ENCODE measurements around the gene ABHD18. TPM values are rescaled to one million over a fixed set of nuclear protein-coding genes. Genes with fewer than 3 reads are reported as not detected.
A peak's percentile ranks its signal among the peaks of the same experiment; 100 is the strongest.
"Not testable (repeated sequence)": the region's sequence is repeated elsewhere in the genome, so short reads cannot be mapped to it uniquely, and the experiment has no call there.

ABHD18 gene
- total RNA-seq, 2 experiments from 2014 or later = 22.2 to 22.6 TPM

DNA sequence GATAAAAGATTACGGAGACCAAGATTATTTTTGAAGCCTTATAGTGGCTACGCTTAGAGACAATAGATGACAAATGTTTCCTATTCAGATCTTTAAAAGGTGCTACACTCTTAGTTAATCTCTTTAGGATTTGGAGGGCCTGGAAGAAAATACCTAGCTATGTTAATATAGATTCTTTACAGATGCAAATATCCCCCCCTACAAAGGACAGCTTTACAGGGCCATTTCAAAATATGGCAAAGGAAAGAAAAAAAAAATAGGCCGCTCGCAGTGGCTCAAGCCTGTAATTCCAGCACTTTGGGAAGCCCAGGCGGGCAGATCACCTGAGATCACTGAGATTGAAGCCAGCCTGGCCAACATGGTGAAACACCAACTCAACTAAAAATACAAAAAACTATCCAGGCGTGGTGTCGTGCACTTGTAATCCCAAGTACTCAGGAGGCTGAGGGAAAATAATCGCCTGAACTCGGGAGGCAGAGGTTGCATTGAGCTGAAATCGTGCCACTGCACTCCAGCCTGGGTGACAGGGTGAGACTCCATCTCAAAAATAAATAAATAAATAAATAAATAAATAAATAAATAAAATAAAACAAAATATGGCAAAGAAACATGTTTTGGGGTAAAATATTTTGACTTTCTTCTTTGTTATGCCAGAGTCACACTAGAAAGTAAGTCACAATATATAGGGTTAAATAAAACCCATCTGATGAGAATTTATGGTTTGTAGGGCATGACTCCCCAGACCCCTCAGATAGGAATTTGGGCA lies 90.4 kb downstream of the ABHD18 start:
- H3K4me1 Mint-ChIP-seq (ENCODE audit: low read depth); H3K27me3 Mint-ChIP-seq; H3K36me3 Mint-ChIP-seq (ENCODE audit: low read depth); POLR2A ChIA-PET; ATAC-seq; H3K27ac Mint-ChIP-seq; H3K9me3 Mint-ChIP-seq; CTCF ChIA-PET; DNase-seq; H3K4me3 Mint-ChIP-seq; intact Hi-C loops (cut with micrococcal nuclease): not testable (repeated sequence)

DNA sequence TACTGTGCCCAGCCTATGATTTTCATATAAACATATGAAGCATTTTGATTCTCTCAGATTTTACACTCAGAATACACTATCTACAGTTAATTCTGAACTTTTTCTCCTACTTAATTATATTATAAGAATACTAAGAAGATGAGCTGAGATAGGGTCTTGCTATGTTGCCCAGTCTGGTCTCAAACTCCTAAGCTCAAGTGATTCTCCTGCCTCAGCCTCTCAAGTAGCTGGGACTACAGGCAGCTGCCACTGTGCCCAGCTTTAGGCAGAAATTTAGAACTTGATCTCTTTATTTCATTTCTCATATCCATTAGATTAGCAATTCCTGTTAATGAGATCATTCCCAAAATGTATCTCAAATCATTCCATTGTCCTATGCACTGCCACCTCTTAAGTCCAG lies 91.2 kb downstream of the ABHD18 start:
- no peaks in the 10 kb centered on the region for H3K9me3 Mint-ChIP-seq
- no peaks in the 10 kb centered on the region for H3K27me3 Mint-ChIP-seq
- ATAC-seq (no peak), DNase-seq (no peak)
- TF ChIP-seq, protein P1, sequence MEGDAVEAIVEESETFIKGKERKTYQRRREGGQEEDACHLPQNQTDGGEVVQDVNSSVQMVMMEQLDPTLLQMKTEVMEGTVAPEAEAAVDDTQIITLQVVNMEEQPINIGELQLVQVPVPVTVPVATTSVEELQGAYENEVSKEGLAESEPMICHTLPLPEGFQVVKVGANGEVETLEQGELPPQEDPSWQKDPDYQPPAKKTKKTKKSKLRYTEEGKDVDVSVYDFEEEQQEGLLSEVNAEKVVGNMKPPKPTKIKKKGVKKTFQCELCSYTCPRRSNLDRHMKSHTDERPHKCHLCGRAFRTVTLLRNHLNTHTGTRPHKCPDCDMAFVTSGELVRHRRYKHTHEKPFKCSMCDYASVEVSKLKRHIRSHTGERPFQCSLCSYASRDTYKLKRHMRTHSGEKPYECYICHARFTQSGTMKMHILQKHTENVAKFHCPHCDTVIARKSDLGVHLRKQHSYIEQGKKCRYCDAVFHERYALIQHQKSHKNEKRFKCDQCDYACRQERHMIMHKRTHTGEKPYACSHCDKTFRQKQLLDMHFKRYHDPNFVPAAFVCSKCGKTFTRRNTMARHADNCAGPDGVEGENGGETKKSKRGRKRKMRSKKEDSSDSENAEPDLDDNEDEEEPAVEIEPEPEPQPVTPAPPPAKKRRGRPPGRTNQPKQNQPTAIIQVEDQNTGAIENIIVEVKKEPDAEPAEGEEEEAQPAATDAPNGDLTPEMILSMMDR (IDR thresholded peaks at IDR 0.05) = no peak
- CTCF ChIA-PET = no interaction called here
- no peaks in the 10 kb centered on the region for H3K36me3 Mint-ChIP-seq (ENCODE audit: low read depth)
- POLR2A ChIA-PET = no interaction called here
- H3K4me1 Mint-ChIP-seq (ENCODE audit: low read depth) = peaks cover 3% of the 10 kb centered on the region
- intact Hi-C loops (cut with micrococcal nuclease) = no loop called here
- H3K27ac Mint-ChIP-seq = no peak overlapping the region
- H3K4me3 Mint-ChIP-seq = no peak overlapping the region

DNA sequence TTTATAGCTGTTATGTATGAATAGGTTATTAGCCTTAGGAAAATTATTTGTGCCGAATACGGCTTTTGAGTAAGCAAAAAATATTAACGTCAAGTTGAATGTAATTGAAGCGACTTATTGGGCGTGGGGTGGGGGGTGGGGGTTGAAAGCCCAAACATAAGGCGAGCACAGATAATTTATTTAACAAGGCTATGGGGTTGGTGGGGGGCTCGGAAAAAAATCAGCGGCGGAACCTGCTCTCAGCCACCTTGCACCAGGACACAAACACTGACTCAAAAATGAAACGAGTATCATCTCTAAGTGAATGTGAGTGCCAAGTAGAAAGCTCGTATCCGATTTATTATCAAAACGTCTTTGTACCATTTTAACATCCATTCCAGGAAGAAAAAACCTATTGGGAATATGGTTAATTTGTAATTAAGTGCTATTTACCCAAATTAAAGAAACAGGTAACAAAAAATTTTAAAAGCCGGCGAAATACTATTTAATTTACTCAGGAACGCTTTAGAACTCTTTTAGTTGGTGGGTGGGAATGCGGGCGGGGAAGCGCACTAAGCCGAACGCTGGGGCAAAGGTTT lies 95.0 kb downstream of the ABHD18 start:
- DNase-seq = peak; percentile 7
- TF ChIP-seq, protein P1 (IDR thresholded peaks at IDR 0.05) = no peak
- ChIA-PET POLR2A (interaction anchor here (0.6 to 2.8 kb wide), 12 partner anchors 9 to 277 kb away, joined by 3 to 17 read pairs (median 5); partner anchors contain the start of genes ABHD18, HSPA4L, MFSD8 and PLK4), CTCF (interaction anchor here (0.6 to 2.5 kb wide), 4 partner anchors 10 to 394 kb away, joined by 3 to 13 read pairs (median 3); partner anchors contain the start of gene PGRMC2)
- Mint-ChIP-seq H3K27me3 (no peaks in the 10 kb centered on the region), H3K36me3 (ENCODE audit: low read depth) (no peaks in the 10 kb centered on the region), H3K27ac (peak overlapping the region; percentile 94), H3K4me1 (ENCODE audit: low read depth) (peaks cover 17% of the 10 kb centered on the region), H3K4me3 (peak overlapping the region; percentile 80), H3K9me3 (no peaks in the 10 kb centered on the region)
- ATAC-seq = no peak
- intact Hi-C loops (cut with micrococcal nuclease) = loop anchor here (5.0 kb wide), 2 partner anchors 93 to 227 kb away; partner anchors contain the start of genes ABHD18, MFSD8 and PGRMC2

DNA sequence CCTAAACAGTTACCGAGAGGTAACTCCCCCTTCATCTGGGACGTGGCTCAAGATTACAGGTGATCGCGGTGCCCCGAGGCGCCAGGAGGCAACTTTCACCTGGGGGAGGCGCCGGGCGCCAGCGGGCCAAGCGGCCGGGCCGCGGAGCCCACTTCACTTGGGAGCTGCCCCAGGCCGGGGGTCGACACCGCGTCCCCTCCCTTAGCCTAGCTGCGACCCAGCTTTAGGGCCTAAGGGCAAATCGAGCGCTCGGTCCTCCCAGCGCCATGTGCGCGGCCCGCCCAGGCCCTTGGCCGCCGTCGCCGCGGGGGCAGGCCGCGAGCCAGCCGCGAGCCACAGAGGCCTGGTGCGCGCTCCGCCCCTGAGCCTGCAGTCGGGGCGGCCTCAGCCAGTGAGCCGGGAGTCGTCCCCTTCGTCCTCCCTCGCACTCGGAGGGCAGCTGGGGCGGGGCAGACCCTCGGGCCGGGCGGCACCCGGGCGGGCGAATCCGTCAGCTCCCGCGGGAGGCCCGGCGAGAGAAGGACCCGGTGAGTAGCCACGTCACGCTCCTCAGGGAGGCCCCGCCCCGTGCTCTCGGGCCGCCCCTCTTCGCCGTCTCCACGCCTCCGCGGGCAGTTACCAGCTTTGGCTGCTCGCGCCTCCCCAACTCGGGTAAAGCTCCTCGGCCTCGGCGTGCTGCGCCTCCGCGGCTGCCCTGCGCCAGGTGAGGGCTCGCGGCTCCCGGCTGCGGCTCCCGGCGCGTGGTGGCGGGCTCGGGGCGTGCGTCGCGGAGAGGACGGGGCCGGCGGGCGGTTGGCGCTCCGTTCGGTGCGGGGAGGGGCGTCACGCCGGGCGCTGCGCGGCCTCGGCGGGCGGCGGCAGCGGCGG lies 95.7 kb downstream of the ABHD18 start, which contains the start of gene LARP1B:
Gene LARP1B (plus strand): TSS at position 614 of the 867 bp plus-strand sequence. CDS start 13,640 bp downstream, outside the sequence.
- Mint-ChIP-seq H3K9me3 (no peaks in the 10 kb centered on the region), H3K27me3 (no peaks in the 10 kb centered on the region), H3K27ac (peak within 1 kb of the TSS; percentile 94), H3K4me3 (peak within 1 kb of the TSS; percentile 84), H3K36me3 (ENCODE audit: low read depth) (no peaks in the 10 kb centered on the region), H3K4me1 (ENCODE audit: low read depth) (peaks cover 17% of the 10 kb centered on the region)
- TF ChIP-seq, protein P1 (IDR thresholded peaks at IDR 0.05) = no peak
- ChIA-PET CTCF (interaction anchor here (0.6 to 2.5 kb wide), 6 partner anchors 11 to 751 kb away, joined by 3 to 13 read pairs (median 3); partner anchors contain the start of gene PGRMC2), POLR2A (interaction anchor here (0.9 to 2.8 kb wide), 11 partner anchors 8 to 278 kb away, joined by 3 to 17 read pairs (median 5); partner anchors contain the start of genes ABHD18, HSPA4L, MFSD8 and PLK4)
- intact Hi-C loops (cut with micrococcal nuclease) = loop anchor here (5.0 kb wide), 2 partner anchors 94 to 226 kb away; partner anchors contain the start of genes ABHD18, MFSD8 and PGRMC2
- ATAC-seq (peak; percentile 94), DNase-seq (peak; percentile 95)
